Measurements from ENCODE around the gene GNAO1.

GNAO1 gene

DNA sequence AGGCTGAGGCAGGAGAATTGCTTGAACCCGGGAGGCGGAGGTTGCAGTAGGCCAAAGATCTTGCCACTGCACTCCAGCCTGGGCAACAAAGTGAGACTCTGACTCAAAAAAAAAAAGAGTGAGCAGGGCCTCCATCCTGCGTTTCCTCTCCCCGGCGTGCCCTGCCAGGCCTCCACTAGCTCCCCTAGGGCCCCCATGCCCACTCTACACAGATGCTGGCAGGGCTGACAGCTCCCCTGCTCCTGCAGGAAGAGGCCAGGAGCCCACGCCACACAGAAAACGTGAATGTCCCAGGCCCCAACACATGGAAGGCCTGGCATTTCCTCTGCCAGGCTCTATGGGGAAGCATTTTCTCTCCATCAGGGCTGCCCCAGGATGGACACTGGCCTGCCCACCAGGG is 124.7 kb downstream of the GNAO1 start:
- DNase-seq: no peak

DNA sequence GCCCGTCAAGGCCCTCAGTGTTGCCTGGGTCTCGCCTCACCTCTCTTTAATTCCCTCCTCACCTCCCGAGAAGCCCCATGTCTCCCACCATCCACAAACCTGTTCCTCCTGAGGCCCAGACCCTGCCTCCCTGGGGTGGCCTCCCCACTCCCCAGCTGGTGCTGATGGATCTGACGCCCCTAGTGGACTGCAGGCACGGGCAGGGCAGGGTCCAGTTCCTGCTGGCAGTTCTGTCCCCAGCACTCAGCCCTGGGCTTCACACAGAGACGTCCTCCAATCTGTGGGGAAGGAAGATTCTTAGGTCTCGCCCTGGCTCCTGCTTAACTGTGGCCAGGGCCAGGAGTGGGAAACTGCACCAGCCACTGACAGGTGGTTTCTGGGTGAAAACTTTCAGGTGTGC is 125.3 kb downstream of the GNAO1 start:
- DNase-seq: no peak

DNA sequence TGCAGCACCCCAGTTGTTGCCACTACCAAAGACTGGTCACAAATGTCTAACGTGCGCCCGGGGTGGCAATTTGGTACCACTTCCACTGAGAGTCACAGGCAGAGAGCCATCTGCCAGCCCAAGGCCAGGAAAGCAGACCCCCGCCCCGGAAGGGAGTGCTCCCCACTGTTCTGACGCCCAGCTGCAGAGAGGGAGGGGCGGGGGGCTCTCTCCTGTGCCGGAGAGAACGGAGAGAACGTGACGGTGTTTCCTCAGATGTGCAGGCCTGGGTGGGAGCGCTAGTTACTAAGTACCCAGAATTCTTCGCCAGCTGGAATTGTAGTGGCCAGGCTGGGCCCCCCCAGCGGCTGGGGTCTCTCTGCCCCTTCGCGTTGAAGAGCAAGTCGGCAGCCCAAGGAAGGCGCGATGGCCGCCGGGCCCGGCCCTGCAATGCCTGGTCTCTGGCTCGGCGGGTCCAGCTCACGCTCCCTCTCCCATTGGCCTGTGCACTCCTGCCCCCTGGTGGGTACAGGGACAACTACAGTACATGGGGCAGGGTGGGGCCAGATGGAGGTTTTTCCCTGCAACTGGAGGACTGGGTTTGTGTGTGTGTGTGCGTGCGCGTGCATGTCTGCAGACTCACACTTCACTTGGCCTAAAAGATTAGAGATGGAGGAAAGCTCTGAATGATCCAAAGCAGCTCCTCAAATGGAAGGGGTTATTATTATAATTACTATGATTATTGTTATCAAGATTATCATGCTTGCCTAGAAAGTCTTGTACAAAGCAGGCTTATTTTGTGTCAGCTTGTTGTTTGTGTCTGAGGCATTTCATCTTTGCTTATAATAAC is 126.9 kb downstream of the GNAO1 start:
- peak; percentile 98 for DNase-seq

DNA sequence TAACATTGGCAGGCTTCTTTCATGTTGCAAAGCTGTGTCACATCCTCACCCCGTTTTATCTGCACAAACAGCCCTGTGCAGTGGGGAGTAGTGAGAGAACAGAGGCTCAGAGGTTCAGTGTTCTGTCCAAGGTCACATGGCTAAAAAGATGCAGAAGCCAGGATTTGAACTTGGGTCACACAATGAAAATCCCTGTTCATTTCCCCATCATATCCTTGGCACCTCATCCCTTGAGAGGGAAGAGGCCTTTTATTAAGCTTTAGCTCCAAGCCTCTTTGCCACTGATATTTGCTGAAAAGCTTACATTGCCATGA is 127.5 kb downstream of the GNAO1 start:
- no peak for DNase-seq

DNA sequence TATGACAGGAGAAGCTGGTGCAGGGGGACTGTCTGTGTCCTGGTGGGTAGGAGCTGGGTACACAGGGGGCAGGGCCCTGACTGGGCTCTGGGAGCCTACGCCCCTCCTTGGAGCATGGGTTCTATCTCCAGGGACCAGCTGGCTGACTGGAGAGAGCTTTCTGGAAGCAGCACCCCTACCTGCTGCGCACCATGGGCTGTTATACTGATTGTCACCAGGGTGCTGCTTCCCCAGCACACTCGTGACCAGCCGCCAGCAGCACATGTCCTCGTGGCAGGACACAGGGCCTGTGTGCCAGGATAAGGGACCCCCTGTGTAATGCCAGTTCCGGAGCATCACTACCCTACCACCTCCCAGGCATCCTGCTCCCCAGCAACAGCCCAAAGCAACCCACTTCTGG is 128.1 kb downstream of the GNAO1 start:
- no peak for DNase-seq

DNA sequence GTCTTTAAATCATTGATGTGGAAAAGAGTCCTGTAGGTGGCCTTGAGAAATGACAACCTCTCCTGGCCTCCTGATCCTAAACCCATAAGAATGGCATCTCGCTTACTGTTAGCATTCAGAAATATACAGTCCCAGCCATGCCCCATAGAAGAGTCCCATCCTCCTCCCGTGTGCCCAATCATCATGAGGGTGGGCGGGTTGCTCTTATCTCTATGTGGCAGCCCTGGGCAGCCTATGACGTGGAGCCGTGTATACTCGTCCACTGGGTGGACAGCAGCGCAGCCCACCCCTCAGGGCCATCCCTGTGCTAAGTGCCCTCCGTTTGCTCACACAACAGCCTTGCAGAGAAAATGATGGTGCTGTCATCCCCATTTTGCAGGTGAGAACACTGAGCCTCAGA is 128.8 kb downstream of the GNAO1 start:
- no peak for DNase-seq

DNA sequence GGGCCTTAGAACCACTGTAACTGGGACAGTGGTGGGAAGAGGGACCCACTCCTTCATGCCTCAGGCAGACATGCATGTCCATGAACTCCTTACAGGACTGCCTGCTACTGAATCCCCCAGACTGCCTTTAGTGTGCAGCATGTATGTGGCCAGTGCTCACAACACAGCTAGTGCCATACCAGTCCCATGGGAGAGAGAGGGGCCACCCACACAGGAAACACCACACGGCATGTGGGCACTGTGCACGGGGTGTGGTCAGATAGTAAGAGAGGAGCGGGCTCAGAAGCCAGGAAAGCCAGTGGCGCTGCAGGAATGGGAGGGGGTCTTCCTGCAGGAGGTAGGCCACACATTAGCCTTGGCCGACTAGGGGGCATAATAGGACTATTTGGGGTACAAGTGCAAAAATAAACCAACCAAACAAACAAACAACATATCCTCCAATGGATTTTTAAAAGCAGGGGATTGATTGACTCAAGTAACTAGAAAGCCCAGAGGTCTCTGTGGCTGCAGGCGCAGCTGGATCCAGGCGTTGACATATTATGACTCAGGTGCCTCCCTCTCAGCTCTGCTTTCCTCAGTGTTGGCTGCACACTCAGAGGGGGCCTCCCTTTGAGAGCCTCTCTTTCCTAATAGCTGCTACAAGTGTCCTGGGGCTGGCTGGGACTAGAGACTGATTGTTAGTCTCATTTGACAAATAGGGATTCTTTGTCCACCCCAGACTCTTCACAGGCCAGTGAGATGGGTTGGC is 129.7 kb downstream of the GNAO1 start:
- DNase-seq: no peak

DNA sequence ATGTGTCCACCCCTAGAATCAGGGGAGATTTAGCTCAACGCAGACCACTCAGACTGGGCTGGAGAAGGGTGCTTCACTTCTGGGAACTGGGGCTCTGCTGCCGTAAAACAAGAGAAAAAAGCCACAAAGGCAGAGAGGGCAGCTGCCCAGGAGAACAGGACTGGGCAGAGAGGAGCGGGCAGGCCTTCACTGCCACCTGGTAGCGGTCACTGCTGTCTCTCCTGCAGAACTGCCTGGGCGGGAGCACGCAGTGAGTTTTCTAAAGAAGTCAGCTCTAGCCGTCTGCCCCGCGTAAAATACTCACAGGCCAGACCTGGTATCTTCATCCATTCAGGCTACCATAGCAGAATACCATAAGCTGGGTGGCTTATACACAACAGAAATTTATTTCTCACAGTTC is 130.3 kb downstream of the GNAO1 start:
- no peak for DNase-seq

DNA sequence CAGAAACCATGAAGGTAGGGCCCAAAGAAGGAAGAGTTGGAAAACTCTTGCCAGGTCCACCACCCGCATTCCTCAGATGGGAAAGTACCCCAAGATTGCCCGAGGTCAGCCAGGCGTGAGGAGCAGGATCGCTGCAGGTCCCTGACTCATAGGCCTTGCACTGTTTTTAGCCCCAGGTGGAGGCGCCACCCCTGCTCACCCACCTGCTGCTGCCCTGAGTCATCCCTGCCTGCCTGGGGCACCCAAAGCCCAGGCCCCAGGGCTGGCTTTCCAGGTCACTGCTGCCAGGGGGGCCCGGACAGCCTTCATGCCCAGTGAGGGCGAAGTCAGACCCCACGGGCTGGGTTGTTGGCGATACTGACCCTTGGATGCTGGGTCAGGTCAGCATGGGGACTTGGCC is 133.1 kb downstream of the GNAO1 start:
- no peak for DNase-seq

- no peak for DNase-seq
Observed at GRCh38 chr16:56325956-56326355, 134.7 kb downstream of the GNAO1 start.

- no peak for DNase-seq
Observed at GRCh38 chr16:56327071-56327928, 136.0 kb downstream of the GNAO1 start.

DNA sequence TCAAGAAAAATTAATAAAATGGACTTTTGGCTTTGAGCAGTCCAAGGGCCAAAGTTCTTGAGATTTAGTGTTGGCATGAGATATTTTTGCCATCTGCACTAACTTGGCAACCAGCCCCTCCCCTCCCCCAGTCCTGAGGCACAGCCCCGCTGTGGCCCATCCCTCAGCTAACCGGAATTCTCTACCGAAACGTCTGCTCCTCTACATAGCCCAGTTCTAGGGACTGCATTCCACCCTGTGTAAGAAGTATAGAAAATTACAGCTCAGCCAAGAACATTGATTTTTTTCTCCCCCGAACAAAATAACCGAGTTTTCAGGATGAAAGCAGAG is 136.6 kb downstream of the GNAO1 start:
- DNase-seq: no peak

DNA sequence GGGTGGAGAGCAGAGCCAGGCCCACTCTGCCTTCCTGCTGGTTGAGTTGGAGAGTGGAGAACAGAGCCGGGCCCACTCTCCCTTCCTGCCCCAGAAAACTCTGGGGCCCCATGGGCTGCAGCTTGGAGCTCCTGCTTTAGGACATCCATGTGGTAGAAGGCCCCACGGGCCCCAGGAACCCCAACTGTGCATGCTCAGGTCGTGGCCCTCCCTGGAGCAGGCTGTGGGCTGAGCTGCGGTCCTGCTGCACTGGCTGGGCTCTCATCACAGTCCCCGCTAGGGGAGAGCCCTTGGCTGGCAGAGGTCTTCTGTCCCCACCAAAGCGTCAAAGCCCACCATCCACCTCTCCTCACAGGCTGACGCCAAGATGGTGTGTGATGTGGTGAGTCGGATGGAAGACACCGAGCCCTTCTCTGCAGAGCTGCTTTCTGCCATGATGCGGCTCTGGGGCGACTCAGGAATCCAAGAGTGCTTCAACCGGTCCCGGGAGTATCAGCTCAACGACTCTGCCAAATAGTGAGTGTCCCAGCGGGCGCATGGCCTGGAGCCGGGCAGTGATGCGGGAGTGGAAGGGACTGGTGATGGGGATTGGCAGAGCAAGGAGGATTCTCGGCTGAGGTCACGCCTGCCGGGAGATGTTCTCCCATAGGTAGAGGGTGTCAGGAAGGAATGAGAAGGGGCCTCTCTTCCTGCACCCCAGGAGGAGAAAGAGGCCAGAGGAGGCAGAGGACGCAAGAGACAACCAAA is 137.2 kb downstream of the GNAO1 start:
- no peak for DNase-seq

DNA sequence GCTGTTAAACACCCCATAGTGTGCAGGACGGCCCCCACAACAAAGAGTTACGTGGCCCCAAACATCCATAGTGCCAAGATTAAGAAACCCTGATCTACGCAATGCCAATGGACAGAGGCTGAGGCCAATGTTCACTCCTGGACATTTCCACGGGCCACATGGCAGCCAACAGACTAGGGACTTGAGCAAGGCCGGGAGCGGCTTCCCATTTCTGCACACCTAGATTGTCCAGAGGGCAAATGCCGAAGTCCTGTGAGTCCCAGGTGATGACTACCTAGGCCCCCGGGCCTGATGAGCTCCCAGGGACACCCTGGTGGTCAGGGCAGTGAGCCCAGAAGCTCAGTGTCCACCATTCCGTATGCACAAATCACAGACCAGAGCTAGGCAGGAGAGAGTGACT is 138.6 kb downstream of the GNAO1 start:
- no peak for DNase-seq

DNA sequence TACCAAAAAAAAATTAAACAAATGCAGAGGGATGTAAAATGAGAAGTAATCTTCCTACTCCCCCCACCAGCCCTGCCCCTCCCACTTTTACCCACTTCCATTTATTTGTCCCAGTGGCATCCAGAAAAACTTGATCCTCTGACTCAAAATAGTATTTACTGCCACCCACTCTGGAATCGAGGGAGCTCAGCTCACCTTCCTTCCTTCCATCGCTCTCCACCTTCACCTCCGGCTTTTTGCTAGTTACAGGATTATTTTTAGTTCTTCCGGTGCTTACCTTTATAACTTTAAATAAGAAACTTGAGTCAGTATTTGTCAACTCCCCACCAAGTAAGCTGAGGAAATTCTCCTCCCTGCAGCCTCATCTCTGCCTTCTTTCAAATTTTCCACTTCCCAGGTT is 139.2 kb downstream of the GNAO1 start:
- DNase-seq: no peak

DNA sequence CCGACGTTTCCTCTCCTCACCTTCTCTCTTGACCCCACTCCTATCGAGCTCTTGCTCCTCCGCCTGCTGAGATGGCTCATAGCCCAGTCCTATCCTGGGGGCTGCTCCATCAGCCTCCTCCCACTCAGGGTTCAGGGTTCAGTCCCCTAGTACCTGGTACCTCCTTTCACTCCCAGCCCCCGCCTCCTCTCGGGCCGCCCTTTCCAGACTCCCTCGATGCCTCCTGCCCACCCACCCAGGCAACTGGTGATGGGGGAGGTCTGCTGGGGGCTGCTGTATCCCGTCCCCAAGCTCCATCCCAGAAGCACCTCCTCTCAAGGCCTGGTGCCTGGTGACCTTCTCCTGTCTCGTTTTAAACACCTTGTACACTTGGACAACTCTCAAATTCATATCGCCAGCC is 140.1 kb downstream of the GNAO1 start:
- no peak for DNase-seq

DNA sequence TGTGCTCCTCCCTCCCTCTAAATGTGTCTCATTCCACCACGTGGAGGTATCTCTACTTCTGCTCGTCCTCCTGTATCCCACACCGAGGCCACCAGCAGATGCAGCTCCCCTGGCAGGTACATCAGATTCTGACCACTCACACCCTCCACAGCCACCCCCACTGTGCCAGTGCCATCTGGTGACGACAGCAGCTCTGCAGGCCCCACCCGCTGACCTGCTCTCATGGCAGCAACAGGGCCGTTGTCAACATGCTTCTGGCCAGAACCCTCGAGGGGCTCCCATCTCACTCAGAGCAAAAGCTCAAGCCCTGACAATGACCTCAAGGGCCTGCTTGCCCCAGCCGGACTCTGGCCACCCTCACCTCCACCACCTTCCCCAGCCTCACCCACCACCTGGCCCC is 140.6 kb downstream of the GNAO1 start:
- no peak for DNase-seq

DNA sequence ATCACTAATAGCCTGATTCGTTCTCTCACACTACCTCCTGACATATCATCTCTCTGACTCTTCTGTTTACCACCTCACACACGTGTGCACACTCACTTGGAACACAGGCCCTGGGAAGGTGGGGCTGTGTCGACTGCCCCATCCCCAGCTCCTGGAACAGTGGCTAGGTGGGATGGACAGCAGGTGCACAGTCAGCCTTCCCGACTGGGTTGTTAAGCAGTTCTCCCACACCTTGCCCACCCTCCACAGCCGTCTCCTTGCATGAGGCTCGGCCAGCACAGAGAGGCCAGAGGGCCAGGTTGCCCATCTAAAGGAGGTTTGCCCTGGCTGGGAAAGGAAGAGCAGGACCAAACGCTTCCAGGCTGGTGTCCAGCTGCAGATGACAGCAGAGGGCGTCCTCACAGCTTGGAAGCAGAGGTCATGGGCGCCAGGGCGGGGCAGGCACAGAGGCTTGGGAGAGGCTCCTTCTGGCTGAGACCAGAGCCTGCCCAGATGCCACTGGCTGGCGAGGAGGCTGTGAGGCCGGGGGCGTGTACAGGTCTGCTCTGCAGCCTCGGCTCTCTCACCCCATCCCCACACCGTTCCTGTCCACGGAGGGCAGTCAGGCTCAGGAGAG is 141.3 kb downstream of the GNAO1 start:
- DNase-seq: peak; percentile 94

DNA sequence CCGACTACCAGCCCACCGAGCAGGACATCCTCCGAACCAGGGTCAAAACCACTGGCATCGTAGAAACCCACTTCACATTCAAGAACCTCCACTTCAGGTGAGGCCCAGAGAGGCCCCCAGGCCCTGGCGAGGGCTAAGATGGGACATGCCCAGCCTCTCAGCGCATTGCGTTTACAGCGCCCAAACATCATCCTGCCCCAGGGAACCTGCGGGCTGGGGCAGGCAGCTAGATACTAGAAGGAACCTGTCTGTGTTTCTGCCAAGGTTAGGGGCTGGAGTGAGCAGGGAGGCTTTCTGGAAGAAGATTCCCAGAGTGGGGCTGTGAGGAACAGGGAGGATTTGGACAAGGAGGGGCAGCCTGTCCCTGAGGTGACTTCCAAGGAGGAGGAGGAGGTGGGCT is 143.5 kb downstream of the GNAO1 start:
- no peak for DNase-seq

DNA sequence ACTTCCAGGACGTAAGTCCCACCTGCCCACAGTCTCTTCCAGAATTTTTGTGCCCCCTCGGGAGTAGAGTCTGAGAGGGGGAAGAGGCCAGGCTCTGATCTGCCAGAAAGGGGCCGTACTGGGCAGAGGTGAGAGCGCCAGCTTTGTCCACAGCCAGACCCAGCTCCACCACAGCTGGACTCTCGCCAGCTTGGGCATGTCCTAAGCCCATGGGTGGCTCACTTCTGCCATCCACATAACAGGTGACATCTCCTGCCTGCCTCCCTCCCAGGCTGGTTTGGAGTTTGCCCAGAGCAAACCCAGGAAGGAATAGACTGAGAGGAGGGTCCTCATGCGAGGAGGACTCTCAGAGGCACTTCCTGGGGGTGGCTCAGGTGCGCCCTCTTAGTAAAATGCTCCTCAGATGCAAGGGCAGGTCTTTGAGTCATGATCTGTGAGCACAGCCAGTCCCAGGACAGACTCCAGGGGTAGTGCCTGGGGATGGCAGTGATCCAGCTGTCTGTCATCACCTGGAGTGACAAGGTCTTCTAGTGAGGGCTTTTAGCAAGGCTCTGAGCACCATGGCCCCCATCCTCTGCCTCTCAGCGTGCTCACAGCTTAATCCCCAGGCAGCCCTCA is 144.9 kb downstream of the GNAO1 start:
- DNase-seq: no peak

GRCh38 chr16:56336711-56337110 is 145.4 kb downstream of the GNAO1 start:
- DNase-seq: no peak

All from 8988T (cell line).